Heart left ventricle (tissue), 13 donors: Measurements from ENCODE around the gene LYRM1.

Experiments
- CTCF ChIP-seq, 12 donors: fragments of 200-600 bp; sonication (generic) in 4 of 12; IDR thresholded peaks; one replicate each; pipeline versions ENCODE4 v1.5.0 to v1.8.0; 2018 to 2022; ENCODE audit warnings: antibody characterized with exemption in 12 of 12, mild to moderate bottlenecking in 5 of 12
- POLR2A ChIP-seq, 2 donors: fragments of 450-650 bp; IDR thresholded peaks; one replicate each; pipeline ENCODE4 v1.6.1; 2017; ENCODE audit warnings: antibody characterized with exemption in 2 of 2, mild to moderate bottlenecking in 2 of 2, moderate library complexity in 2 of 2
- donor health status: ischemic (EF 13 %, LVEDD 7.1; RV severe dilation, severe dysfunction).
- donor health status: DM: no; HTN: yes; CAD: no.
- donor health status: DM: no; HTN: no; CAD: no.
- donor health status: ischemic (EF 25% LVEDD 6.9; RV normal size, moderate dysfunction).
- donor health status: ischemic (EF 25% LVEDD 5.7; RV mildly dilated, moderate dysfunction).
- donor health status: ischemic (EF 35%, LVEDD 5.7; RV mildly dilated, moderate dysfunction).
- donor health status: nonischemic (EF 11% LVEDD 7.7; RV severe dilation, severe dysfunction).
- donor health status: DM: yes; HTN: yes; CAD: no.
- donor health status: PGD.
- donor health status: ischemic (EF 29% LVEDD 5.4; RV normal size, mild dysfunction).
- donor health status: nonischemic (EF 23%, LVEDD 6.1; RV moderate dilation, normal function).

GRCh38 chr16:20853143-20853542 lies 47.4 kb upstream of the LYRM1 start:
- TF ChIP-seq CTCF (IDR thresholded peaks at IDR 0.05) (no peak), POLR2A (IDR thresholded peaks at IDR 0.05) (no peak)
